ENCODE results near the gene ATP1B3.
"Not testable (repeated sequence)": the region's sequence is repeated elsewhere in the genome, so short reads cannot be mapped to it uniquely, and the experiment has no call there.

The ATP1B3 gene

GRCh38 chr3:141949972-141950371, 73.5 kb downstream of the ATP1B3 start:
- no peak for DNase-seq

GRCh38 chr3:141950572-141951493, 74.4 kb downstream of the ATP1B3 start:
- peak; percentile 22 for DNase-seq

GRCh38 chr3:141952611-141953010, 76.2 kb downstream of the ATP1B3 start:
- DNase-seq = no peak

GRCh38 chr3:141955175-141955574, 78.7 kb downstream of the ATP1B3 start:
- no peak for DNase-seq

GRCh38 chr3:141959589-141960554, 83.4 kb downstream of the ATP1B3 start:
- no peak for DNase-seq

GRCh38 chr3:141960731-141961130, 84.3 kb downstream of the ATP1B3 start:
- DNase-seq = no peak

- DNase-seq = no peak
These were observed 86.9 kb downstream of the ATP1B3 start for GRCh38 chr3:141963301-141963700.

- no peak for DNase-seq
These were observed 89.0 kb downstream of the ATP1B3 start for GRCh38 chr3:141965471-141965870.

GRCh38 chr3:141969711-141970110, 93.3 kb downstream of the ATP1B3 start:
- DNase-seq = no peak

- no peak for DNase-seq
These were observed 95.1 kb downstream of the ATP1B3 start for GRCh38 chr3:141971571-141971970.

- no peak for DNase-seq
These were observed 96.0 kb downstream of the ATP1B3 start for GRCh38 chr3:141972399-141972798.

GRCh38 chr3:141974777-141975176, 98.3 kb downstream of the ATP1B3 start:
- DNase-seq = not testable (repeated sequence)

All from NCI-H146 (cell line).